ENCODE measurements around the gene CADM1. TPM values are rescaled to one million over a fixed set of nuclear protein-coding genes. Genes with fewer than 3 reads are reported as not detected.
A peak's percentile ranks its signal among the peaks of the same experiment; 100 is the strongest.

The CADM1 gene
- total RNA-seq, 6 experiments from 2014 or later, result 21.1 to 56.7 (median 30.6) TPM

GRCh38 chr11:115456019-115456418 lies 48.2 kb downstream of the CADM1 start:
- ATAC-seq, result no peak
- intact Hi-C loops (cut with DNase I), result no loop called here

GRCh38 chr11:115455613-115456012 lies 48.6 kb downstream of the CADM1 start:
- Histone ChIP-seq H3K36me3 (no peaks in the 10 kb centered on the region), H3K27ac (no peak overlapping the region), H3K9me3 (no peaks in the 10 kb centered on the region), H3K4me3 (no peak overlapping the region), H3K27me3 (no peaks in the 10 kb centered on the region), H3K4me1 (peaks cover 0 to 36% (median 7%) of the 10 kb centered on the region in 4 donors)
- WGBS (ENCODE audit: insufficient coverage, low coverage, low lambda C conversion rate, missing lambda C conversion rate), result 72% methylated on average over 4 of the region's 4 CpGs
- DNase-seq, result no peak
- no peak for ATAC-seq
- intact Hi-C loops (cut with DNase I), result no loop called here
- TF ChIP-seq POLR2A (IDR thresholded peaks at IDR 0.05), result no peak
- TF ChIP-seq CTCF (IDR thresholded peaks at IDR 0.05), result no peak

More at GRCh38 chr11:115456019-115456418, 48.2 kb downstream of the CADM1 start:
- no peak overlapping the region for H3K4me3 ChIP-seq
- H3K9me3 ChIP-seq, result no peaks in the 10 kb centered on the region
- H3K4me1 ChIP-seq, result peaks cover 0 to 36% (median 7%) of the 10 kb centered on the region in 4 donors
- H3K36me3 ChIP-seq, result no peaks in the 10 kb centered on the region
- TF ChIP-seq POLR2A (IDR thresholded peaks at IDR 0.05) (no peak), CTCF (IDR thresholded peaks at IDR 0.05) (no peak)
- no peak for DNase-seq
- no peaks in the 10 kb centered on the region for H3K27me3 ChIP-seq
- no peak overlapping the region for H3K27ac ChIP-seq

GRCh38 chr11:115454525-115454924 lies 49.7 kb downstream of the CADM1 start:
- DNase-seq (peak in 1 of 3 donors; percentile 55), ATAC-seq (peak; percentile 85 to 95 (median 92))
- Histone ChIP-seq H3K4me3 (peak overlapping the region in 1 of 3 donors; percentile 2), H3K27me3 (no peaks in the 10 kb centered on the region), H3K4me1 (peaks cover 0 to 36% (median 7%) of the 10 kb centered on the region in 4 donors), H3K27ac (no peak overlapping the region), H3K36me3 (no peaks in the 10 kb centered on the region), H3K9me3 (no peaks in the 10 kb centered on the region)
- WGBS (ENCODE audit: insufficient coverage, low coverage, low lambda C conversion rate, missing lambda C conversion rate), result 33% methylated on average over 1 of the region's 1 CpG
- TF ChIP-seq CTCF (IDR thresholded peaks at IDR 0.05), result no peak
- TF ChIP-seq POLR2A (IDR thresholded peaks at IDR 0.05), result no peak
- intact Hi-C loops (cut with DNase I), result no loop called here

GRCh38 chr11:115453693-115454490 lies 50.3 kb downstream of the CADM1 start:
- ATAC-seq (no peak), DNase-seq (no peak)
- Histone ChIP-seq H3K9me3 (no peaks in the 10 kb centered on the region), H3K27me3 (no peaks in the 10 kb centered on the region), H3K36me3 (no peaks in the 10 kb centered on the region), H3K27ac (no peak overlapping the region), H3K4me1 (peaks cover 0 to 36% (median 7%) of the 10 kb centered on the region in 4 donors), H3K4me3 (no peak overlapping the region)
- intact Hi-C loops (cut with DNase I), result no loop called here
- TF ChIP-seq POLR2A (IDR thresholded peaks at IDR 0.05) (no peak), CTCF (IDR thresholded peaks at IDR 0.05) (no peak)
- 83% methylated on average over 1 of the region's 1 CpG for WGBS (ENCODE audit: insufficient coverage, low coverage, low lambda C conversion rate, missing lambda C conversion rate)

All from right lobe of liver (tissue), 6 donors.